NCI-H187 treated with DMSO at 0.1 percent for 48 hours (cell line): Measurements from ENCODE around the gene PPP2R2B.
A peak's percentile ranks its signal among the peaks of the same experiment; 100 is the strongest.

Experiments used
- DNase-seq: peaks from one replicate; lab custom pipeline; 2025; lab: John Stamatoyannopoulos, UW

PPP2R2B gene

DNA sequence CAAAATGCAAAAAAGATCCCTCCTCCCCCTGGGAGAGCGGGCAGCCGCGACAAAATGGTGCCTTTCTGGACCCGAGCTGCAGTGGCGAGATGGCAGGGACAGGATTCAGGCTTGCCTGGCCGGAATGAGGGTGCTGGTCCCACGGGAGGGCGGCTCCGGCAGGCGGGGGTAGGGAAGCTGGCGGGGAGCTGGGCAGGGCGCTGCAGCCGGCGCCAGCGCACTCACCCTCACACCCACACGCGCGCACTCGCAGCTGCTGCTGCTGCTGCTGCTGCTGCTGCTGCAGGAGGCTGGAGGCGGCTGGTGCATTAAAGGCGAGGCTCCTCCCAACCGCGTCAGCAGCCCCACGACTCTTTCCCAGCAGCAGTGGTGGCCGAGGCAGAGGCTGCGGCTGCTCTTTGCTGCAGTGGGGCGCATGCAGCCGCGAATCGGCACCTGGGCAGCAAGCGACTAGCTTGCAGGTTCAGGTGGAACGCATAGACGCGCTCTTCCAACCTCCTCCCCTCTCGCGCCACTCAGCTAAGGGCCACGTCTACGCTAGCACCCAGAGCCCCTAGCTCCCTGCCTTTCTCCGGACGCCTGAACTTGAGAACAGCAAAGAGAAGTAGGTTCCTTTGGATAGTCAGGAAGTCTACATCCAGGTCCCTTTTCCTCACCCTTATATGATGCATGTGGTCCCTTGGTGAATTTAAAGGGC lies at the start of gene PPP2R2B:
Gene PPP2R2B, minus strand, starts transcription at position 282 of the 697 bp plus-strand sequence.
- peak; percentile 48 for DNase-seq

GRCh38 chr5:146924132-146924531 lies 45.6 kb upstream of the PPP2R2B start:
- DNase-seq = no peak

DNA sequence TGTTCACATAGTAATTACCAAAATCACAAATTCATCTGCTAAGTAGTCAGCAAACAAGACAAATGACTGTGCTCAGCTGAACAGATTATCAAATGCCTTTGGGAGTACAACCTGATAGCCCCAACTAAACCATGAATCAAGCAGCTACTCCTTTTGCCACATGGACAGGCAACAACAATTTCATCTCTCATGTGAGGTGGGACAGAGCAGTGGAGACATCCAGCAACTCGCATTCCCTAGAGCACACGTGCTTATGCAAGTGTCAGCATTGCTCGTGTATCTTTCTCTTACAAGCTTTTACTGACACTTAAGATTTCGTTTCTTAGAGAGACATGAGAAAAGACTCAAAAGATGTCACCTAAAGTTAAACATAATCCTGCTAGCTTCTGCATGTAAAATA lies 42.7 kb upstream of the PPP2R2B start:
- no peak for DNase-seq

GRCh38 chr5:146920351-146920881 lies 41.9 kb upstream of the PPP2R2B start:
- DNase-seq = no peak

DNA sequence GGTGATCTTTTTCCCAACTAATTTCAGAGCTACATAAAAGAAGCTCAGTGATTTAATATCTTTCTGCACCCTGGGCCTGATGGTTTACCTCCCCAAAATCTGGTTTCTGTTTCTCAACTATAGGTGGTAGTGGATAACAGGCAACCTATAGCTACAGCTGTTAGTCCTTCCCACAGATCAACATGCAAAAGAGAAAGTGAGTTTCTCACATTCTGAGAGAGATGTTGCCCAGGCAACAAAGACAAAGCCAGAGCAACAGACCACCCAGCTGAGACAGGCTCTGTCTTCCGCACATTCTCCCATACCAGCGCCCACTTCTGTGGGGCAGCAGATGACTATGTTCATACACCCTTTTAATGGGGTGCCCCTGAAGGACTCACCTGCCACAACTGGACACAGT lies 40.7 kb upstream of the PPP2R2B start:
- DNase-seq = no peak

- no peak for DNase-seq
Observed at GRCh38 chr5:146917931-146918330, 39.4 kb upstream of the PPP2R2B start.

DNA sequence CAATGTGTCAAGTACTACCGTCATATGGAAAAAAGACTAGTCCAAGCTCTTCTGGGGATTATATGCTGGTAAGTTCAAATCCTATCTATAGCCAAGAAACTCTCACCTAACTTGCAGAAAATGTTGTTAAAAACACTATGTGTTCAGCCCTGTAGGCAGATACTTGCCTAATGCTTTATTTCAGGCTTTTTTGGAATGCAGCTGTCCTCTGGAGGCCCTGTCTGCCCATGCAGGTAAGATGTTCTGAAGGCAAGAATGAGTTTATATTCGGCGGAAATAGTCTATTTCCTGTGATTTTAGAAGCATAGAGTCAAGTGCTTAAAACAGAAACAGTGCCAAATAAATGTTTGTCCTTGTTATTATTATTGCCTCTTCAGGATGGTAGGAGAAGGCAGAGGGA lies 34.3 kb upstream of the PPP2R2B start:
- no peak for DNase-seq

GRCh38 chr5:146910239-146910638 lies 31.7 kb upstream of the PPP2R2B start:
- DNase-seq = no peak

- DNase-seq = no peak
Observed at GRCh38 chr5:146909255-146910068, 30.9 kb upstream of the PPP2R2B start.

DNA sequence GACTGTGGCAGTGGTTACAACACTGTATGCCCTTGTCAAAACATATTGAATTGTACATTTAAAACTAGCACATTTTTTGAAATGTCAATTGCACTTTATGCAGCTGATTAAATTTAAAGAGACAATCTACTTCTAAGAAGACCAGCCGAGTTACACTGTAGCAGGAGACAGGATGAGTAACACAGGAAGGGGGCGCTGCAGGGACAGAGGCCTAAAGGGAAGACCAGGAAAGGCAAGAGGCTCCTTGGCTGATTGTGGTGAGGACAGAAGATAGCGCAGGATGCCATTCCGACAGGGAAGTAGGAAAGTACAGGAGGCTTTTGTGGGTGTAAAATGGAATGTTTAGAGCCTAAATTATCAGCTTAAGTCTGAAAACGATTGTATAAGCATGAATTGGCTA lies 28.2 kb upstream of the PPP2R2B start:
- DNase-seq = no peak

GRCh38 chr5:146904890-146905289 lies 26.3 kb upstream of the PPP2R2B start:
- no peak for DNase-seq

GRCh38 chr5:146903789-146904188 lies 25.2 kb upstream of the PPP2R2B start:
- no peak for DNase-seq

DNA sequence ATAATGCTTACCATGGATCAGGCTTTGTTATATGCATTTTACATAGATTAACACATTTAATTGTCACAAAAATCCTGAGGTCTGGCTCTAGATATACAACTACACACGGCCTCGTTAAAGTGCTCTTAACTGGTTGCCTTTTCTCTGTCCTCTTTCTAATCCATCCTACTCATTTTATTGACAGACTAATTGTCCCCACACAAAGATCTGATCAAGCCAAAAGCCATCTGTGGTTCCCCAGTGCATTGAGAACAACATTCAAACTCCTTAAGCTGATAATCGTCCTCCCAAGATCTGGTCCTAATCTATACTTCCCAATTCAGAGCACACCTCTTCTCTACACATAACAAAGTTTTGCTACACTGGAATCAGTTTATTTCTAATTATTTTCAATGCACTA lies 23.9 kb upstream of the PPP2R2B start:
- no peak for DNase-seq

GRCh38 chr5:146897061-146897460 lies 18.5 kb upstream of the PPP2R2B start:
- no peak for DNase-seq

DNA sequence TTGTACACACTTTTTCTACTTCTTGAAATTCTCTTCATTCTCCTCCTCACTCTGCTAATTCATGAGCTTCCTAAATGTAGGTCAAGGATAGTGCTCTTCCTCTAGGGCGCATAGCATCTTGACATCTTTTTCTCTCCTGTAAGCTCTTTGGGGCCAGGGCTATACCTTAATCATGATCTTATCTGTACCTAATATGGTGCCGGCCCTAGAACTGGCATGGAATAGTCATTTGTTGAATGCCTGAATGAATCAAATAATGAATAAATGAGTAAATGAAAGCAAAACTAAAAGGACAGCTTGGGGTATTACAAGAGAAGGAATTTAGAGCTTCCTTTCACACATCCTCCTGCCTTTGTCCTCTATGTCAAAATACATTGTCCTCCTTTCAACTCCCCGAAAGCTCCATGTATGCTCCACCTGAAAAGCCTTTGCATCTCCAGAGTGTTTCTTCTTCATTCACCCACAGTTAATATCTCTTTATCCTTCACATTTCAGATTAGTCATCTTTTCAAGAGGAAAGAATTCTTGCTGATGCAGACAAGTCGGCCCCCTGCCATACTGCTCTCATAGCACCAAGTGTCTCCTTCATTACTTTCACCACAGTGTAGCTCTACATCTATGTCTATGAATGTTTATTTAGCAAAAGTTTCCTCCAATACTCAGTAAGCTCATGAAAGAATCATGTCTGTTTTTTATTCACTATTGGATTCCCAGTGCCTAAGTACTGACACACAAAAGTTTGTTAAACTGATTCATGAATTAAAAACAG lies 16.4 kb upstream of the PPP2R2B start:
- DNase-seq = no peak

- DNase-seq = no peak
Observed at GRCh38 chr5:146893991-146894390, 15.4 kb upstream of the PPP2R2B start.

- no peak for DNase-seq
Observed at GRCh38 chr5:146892231-146892630, 13.7 kb upstream of the PPP2R2B start.

DNA sequence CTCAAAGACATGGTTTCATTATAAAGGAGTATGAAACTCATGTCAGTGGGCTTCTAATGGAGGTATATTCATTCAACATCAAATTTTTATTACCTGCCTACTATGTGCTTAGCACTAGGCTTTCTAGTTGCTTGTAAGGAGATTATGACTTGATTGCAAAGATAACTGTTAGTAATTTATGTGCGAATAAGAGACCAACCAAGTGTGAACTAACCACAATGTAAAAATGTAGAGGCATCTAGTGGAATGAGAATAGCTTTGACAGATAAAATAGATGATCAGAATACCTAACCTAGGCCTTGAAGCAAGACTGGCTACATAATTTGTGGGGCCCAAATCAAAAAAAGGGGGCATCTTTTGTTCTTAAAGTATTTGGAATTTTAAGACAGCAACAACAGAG lies 13.0 kb upstream of the PPP2R2B start:
- no peak for DNase-seq

GRCh38 chr5:146890731-146891440 lies 12.3 kb upstream of the PPP2R2B start:
- DNase-seq = no peak

DNA sequence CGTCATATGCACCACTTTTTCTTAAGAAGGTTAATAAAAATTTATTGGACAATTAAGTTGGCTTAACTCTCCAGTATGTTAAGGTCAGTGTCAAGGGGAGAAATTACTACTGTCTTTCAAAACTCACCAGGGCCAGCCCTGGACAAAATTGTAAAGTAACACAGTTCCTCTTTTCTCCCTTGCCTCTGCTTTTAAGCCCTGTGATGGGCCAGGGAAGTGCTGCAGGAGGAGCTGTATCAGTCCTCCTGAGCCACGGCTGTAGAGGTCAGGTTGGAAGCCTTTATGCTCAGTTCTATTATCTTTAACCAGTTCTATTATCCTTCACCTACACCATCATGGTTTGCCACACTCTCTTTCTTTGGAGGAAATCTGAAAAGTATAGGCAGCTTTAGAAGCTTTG lies 11.5 kb upstream of the PPP2R2B start:
- no peak for DNase-seq

- DNase-seq = no peak
Observed at GRCh38 chr5:146889169-146889568, 10.6 kb upstream of the PPP2R2B start.
